Glomerular visceral epithelial cell (primary cell): Measurements from ENCODE around the gene TTC39A.
"Not testable (repeated sequence)": the region's sequence is repeated elsewhere in the genome, so short reads cannot be mapped to it uniquely, and the experiment has no call there.

Experiments
- DNase-seq: peaks from one replicate; pipeline ENCODE4 v3.0.0-alpha.2; 2016; ENCODE audit errors: extremely low spot score

Gene TTC39A

DNA sequence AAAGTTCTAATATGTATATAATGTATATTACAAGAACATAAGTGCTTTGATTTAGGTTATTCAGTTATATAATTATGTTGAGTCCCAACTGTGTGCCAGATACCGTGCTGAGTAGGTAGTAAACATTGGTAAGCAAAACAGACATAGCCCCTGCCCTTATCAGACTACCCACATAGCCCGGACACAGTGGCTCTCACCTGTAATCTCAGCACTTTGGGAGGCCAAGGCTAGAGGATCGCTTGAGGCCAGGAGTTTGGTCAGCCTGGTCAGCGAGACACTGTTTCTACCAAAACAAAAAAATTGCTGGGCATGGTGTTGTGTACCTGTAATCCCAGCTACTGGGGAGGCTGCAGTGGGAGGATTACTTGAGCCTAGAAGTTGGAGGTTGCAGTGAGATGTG is 63.6 kb downstream of the TTC39A start:
- no peak for DNase-seq

DNA sequence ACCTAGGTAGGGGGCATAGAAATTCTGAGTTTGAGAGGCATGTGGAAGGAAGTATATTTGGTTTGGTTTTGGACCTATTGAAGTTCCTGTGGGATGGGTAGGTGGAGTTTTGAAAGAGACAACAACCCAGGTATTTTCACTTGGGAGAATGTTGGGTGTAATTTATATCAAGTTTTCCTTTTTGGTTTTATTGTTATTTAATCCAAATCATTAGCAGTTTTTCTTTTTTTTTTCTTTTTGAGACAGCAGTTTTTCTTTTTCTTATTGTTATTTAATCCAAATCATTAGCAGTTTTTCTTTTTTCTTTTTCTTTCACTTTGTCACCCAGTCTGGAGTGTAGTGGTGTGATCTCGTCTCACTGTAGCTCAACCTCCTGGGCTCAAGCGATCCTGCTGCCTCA is 64.2 kb downstream of the TTC39A start:
- DNase-seq = no peak

GRCh38 chr1:51265618-51266017 is 64.7 kb downstream of the TTC39A start:
- DNase-seq = no peak

- DNase-seq = peak; percentile 88
Observed at GRCh38 chr1:51264451-51264850, 65.9 kb downstream of the TTC39A start.

DNA sequence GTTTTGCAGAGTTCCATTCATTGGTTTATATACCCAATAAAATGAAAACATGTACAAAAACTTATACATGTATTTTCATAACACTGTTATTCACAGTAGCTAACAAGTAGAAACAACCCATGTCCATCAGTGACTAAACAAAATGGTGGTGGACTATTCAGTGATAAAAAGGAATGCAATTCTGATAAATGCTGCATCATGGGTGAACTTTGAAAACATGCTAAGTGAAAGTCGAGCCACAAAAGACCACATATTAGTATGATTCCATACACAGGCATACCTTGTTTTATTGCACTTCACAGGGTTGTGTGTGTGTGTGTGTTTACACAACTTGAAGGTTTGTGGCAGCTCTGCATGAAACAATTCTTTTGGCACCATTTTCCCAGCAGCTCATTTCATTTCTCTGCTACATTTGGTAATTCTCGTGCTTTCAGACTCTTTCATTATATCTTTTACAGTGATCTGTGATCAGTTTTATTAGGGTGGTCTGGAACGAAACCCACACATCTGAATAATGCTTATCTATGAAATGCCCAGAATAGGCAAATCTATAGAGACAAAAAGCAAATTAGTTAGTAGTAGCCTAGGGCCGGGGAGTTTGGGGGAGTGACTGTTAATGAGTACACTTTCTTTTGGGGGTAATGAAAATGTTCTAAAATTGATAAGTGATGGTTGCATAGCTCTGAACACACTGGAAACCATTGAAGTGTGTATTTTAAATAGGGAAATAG is 67.0 kb downstream of the TTC39A start:
- no peak for DNase-seq

GRCh38 chr1:51255331-51255730 is 75.0 kb downstream of the TTC39A start:
- DNase-seq = no peak

- DNase-seq = no peak
Observed at GRCh38 chr1:51253691-51254090, 76.7 kb downstream of the TTC39A start.

DNA sequence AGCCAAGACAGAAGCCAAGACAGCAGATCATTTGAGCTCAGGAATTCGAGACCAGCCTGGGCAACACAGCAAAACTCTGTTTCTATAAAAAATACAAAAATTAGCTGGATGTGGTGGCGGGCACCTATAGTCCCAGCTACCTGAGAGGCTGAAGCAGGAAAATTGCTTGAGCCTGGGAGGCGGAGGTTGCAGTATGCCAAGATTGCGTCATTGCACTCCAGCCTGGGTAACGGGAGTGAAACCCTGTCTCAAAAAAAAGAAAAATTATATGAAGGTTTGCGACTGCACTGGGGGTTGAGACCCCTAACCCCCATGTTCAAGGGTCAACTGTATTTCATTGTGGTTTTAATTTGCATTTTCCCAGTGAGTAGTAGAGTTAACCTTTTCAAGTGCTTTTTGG is 78.0 kb downstream of the TTC39A start:
- DNase-seq = no peak

- not testable (repeated sequence) for DNase-seq
Observed at GRCh38 chr1:51251165-51251564, 79.2 kb downstream of the TTC39A start.

- not testable (repeated sequence) for DNase-seq
Observed at GRCh38 chr1:51250729-51251128, 79.6 kb downstream of the TTC39A start.

- DNase-seq = no peak
Observed at GRCh38 chr1:51249445-51249844, 80.9 kb downstream of the TTC39A start.

GRCh38 chr1:51247499-51247898 is 82.9 kb downstream of the TTC39A start:
- no peak for DNase-seq

GRCh38 chr1:51247022-51247421 is 83.3 kb downstream of the TTC39A start:
- DNase-seq = no peak

DNA sequence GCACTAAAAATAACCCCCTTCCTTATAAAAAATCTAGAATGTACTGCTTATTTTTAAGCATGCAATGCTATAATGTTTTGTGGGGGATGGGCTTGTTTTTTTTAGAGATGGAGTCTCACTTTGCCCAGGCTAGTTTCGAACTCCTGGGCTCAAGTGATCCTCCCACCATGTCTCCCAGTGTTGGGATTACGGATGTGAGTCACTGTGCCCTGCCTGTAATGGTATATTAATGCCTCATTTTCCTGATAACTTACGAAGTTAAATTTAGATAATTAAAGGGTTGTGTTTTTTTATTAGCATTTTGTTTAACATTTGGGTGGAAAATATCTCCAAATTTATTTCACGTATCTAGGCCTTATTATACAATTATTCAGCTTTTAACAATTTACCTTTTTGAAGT is 87.8 kb downstream of the TTC39A start:
- no peak for DNase-seq

- no peak for DNase-seq
Observed at GRCh38 chr1:51241119-51241518, 89.2 kb downstream of the TTC39A start.

GRCh38 chr1:51240084-51240483 is 90.3 kb downstream of the TTC39A start:
- no peak for DNase-seq

- DNase-seq = peak; percentile 39
Observed at GRCh38 chr1:51238034-51238403, 92.3 kb downstream of the TTC39A start.

GRCh38 chr1:51237351-51238033 is 92.9 kb downstream of the TTC39A start:
- peak; percentile 24 for DNase-seq
